Astrocyte of the cerebellum (primary cell): Measurements from ENCODE around the gene STUB1.

Experiments used
- DNase-seq: peaks from one replicate; pipeline ENCODE4 v3.0.0-alpha.2; 2011; ENCODE audit warnings: low read depth
- H3K4me3 ChIP-seq: 2 replicates; pipeline ENCODE4 v1.5.1; 2011; ENCODE audit warnings: mild to moderate bottlenecking, low read depth, low read length, moderate library complexity
- in situ Hi-C: cut with HindIII; loops from 2 replicates; pipeline ENCODE4 v1.10.0; 2017; ENCODE audit warnings: low sequenced_read_pairs
- TF ChIP-seq, protein P1 (sequence below): IDR thresholded peaks from 2 replicates; pipeline ENCODE4 v1.5.1; 2012; ENCODE audit warnings: low read length, low read depth, moderate library complexity, mild to moderate bottlenecking; ENCODE audit errors: missing control alignments

STUB1 gene

DNA sequence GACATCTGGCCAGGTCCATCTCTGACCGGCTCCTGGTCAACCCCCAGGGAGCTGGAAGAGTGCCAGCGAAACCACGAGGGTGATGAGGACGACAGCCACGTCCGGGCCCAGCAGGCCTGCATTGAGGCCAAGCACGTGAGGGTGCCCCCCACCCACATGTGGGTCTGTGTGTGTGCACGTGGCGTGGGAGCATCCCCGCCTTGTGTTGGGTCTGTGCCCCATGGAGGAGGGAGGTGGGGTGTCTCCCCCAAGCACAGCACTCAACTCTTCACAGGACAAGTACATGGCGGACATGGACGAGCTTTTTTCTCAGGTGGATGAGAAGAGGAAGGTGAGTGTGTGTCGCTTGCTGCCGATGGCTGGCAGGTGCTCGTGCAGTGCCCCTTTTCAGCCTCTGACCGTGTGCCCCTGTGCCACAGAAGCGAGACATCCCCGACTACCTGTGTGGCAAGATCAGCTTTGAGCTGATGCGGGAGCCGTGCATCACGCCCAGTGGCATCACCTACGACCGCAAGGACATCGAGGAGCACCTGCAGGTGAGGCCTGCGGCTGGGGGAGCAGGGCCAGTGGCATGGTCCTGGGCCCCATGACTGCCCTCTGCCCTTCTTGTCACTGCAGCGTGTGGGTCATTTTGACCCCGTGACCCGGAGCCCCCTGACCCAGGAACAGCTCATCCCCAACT is 1.7 kb downstream of the STUB1 start:
- in situ Hi-C loops: no loop called here
- DNase-seq: no peak
- TF ChIP-seq, protein P1, sequence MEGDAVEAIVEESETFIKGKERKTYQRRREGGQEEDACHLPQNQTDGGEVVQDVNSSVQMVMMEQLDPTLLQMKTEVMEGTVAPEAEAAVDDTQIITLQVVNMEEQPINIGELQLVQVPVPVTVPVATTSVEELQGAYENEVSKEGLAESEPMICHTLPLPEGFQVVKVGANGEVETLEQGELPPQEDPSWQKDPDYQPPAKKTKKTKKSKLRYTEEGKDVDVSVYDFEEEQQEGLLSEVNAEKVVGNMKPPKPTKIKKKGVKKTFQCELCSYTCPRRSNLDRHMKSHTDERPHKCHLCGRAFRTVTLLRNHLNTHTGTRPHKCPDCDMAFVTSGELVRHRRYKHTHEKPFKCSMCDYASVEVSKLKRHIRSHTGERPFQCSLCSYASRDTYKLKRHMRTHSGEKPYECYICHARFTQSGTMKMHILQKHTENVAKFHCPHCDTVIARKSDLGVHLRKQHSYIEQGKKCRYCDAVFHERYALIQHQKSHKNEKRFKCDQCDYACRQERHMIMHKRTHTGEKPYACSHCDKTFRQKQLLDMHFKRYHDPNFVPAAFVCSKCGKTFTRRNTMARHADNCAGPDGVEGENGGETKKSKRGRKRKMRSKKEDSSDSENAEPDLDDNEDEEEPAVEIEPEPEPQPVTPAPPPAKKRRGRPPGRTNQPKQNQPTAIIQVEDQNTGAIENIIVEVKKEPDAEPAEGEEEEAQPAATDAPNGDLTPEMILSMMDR: no peak
- peak overlapping the region; percentile 55 for H3K4me3 ChIP-seq

DNA sequence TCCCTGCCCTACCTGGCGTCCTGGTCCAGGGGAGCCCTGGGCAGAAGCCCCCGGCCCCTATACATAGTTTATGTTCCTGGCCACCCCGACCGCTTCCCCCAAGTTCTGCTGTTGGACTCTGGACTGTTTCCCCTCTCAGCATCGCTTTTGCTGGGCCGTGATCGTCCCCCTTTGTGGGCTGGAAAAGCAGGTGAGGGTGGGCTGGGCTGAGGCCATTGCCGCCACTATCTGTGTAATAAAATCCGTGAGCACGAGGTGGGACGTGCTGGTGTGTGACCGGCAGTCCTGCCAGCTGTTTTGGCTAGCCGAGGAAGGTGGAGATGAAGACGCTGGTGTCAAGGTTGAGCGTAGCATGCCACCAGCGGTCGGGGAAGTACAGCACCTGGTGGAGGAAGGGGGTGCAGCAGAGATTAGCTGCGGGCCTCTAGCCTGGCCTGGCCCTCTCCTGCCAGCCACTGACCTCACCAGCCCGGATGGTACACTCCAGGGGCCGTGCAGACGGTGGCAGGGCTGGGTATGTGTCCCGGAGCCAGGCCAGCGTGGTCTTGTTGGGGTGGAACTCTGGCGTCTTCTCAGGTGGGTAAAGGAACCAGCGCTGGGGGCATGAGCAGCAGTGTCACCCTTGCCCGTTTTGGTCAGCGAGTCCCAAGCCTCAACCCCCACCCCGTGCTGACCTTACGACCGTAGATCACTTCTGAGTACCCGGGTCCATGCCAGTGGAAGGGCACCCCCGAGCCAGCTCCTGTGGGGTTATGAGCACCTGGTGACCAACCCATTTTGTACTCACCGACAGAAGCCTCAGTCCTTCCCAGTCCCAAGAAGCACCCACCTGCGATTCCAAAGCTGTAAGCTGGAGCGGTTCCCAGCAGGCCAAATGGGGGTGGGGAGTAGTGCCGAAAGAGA is 2.5 kb downstream of the STUB1 start:
- H3K4me3 ChIP-seq: peak overlapping the region; percentile 55
- DNase-seq: no peak
- in situ Hi-C loops: no loop called here
- TF ChIP-seq, protein P1: no peak

DNA sequence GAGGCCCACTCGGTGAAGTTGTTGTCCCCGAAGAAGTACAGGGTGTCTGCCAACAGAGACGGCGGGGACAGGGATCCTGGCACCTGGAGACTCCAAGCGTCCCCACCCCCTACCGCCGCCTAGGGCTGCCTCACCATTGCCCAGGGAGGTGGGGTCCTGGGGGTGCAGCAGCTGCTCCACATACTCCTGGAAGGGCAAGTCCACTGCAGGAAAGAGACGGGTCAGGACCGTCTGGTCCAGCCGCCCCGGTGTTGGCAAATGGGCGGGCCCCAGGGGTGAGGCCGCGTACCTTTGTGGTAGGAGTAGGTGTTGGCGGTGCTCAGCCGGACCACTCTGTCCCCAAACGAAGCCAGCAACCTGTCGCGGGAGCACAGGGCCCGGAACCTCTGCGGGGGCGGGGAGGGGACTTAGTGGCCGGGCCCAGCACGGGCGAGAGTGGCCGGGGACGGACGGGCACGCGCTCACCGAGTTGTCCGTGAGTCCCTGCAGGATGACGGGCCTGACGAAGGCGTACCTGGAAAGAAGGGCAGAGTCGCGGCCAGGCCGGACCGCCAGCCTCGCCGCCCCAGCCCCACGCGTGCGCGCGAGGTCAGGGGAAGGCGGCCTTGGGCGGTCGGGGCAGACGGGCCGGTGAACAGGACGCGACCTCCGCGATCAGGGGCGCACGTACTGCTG is 3.3 kb downstream of the STUB1 start:
- TF ChIP-seq, protein P1: no peak
- in situ Hi-C loops: no loop called here
- DNase-seq: no peak
- peak overlapping the region; percentile 55 for H3K4me3 ChIP-seq

DNA sequence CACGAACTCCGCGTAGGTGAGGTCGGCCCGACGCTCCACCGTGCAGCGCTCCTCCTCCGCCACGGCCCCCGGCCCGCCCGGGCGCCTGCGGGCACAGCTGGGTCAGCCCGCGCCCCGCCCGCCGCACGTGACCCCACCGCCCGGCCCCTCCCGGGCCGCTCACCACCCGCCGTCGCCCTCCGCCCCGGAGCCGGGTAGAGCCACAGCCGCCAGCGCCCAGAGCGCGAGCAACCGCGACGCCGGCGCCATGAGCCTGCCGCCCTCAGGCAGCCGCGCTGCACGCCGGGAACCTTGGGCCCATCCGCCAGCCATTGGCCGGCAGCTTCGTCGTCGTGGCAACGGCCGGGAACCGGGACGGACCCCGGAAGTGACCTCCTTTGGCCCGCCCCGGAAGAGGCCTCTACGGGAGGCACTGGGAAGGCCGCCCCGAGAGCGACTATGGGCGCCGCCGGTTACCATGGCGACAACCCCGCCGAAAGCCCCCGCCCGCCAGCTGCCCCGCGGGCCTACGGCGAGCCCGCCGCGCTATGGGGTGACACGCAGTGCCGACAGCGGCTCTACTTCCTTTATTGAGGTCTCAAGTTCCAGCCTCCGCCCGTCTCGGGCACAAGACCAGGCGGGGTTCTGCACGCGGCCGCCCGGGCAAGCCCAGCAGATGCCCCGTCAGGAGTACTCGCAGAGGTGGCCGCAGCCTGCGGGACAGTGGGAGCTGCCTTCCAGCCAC is 4.0 kb downstream of the STUB1 start, which contains the start of gene JMJD8:
Gene JMJD8 (minus strand): TSS at position 264 of the 724 bp plus-strand sequence. CDS start 15 bp downstream, at position 249.
- peak; percentile 78 for DNase-seq
- peak within 1 kb of the TSS; percentile 55 for H3K4me3 ChIP-seq
- in situ Hi-C loops: no loop called here
- TF ChIP-seq, protein P1: no peak

DNA sequence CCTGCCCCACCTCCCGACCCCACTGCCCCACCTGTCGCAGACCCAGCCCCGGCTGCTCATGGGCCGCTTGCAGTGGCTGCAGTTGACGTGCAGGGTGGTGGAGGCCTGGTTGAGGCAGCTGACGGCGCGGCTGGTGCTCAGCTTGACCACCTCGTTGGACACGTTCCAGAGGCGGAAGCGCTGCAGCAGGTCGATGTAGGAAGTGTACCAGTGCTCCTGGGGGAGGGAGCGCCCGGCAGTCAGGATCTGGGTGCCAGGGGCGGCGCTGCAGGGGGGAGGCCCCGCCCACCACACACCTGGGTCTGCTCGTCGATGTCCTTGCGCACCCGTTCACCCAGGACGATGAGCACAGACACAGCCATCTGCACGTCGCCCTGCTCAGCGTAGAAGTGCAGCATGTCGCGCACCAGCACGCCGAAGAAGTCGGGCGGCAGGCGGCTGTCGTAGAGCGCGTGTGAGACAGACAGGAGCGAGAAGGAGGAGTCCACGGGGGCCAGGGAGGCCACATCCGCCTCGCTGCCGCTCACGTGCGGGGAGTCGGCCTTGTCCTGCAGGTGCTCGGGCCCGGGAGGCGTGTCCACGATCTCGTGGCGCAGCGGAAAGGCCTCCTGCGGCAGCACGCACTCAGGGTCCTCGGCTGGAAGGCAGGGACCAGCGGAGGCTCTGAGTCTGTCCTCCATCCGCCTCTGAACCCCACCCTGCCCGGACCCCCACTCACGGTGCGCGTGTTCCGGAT is 4.9 kb downstream of the STUB1 start:
- DNase-seq: no peak
- H3K4me3 ChIP-seq: no peak overlapping the region
- in situ Hi-C loops: no loop called here
- TF ChIP-seq, protein P1: no peak

DNA sequence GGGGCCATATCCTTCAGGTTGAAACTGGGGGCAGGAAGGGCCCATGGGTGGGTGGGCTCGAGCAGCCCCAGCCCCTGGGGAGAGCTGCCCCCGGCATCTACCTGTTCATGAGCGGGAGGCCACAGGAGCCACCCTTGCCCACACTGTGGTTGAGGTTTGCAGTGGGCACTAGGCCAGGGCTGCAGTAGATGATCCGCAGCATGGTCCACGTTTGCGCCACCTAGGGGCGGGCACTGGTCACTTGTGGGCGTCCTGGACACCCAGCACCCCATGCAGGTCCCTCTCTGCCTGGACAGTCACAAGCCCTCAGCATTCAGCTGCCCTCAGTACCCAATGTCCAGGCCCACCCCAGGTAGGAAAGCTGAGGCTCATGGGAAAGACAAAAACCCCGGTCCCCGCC is 5.8 kb downstream of the STUB1 start:
- no peak for DNase-seq
- H3K4me3 ChIP-seq: no peak overlapping the region
- TF ChIP-seq, protein P1: peak; percentile 47
- in situ Hi-C loops: no loop called here
